Adrenal gland (tissue), 12 donors: ENCODE results near the gene ALG5. TPM values are rescaled to one million over a fixed set of nuclear protein-coding genes. Genes with fewer than 3 reads are reported as not detected.

Experiments used
- DNase-seq, 7 donors: peaks; one replicate each; pipeline ENCODE4 v3.0.0-alpha.2; 2019 to 2020
- H3K27ac ChIP-seq, 5 donors: fragments of 200-600 bp; sonication (generic) in 4 of 5; 1 replicate in 3 of 5; 2 replicates in 2 of 5; pipeline versions ENCODE4 v1.5.1 to v1.8.0; 2016 to 2020; ENCODE audit warnings: mild to moderate bottlenecking in 1 of 5
- H3K27me3 ChIP-seq: fragments of 200-600 bp; 2 replicates; pipeline ENCODE4 v1.8.0; 2021
- H3K36me3 ChIP-seq, 2 donors: fragments of 200-600 bp; replicated peaks in 1 of 2; 1 replicate in 1 of 2; 2 replicates in 1 of 2; pipeline versions ENCODE4 v1.5.1 to v1.8.0; 2018 to 2022
- H3K4me1 ChIP-seq, 2 donors: fragments of 200-600 bp; replicated peaks in 1 of 2; 1 replicate in 1 of 2; 2 replicates in 1 of 2; pipeline versions ENCODE4 v1.5.1 to v1.8.0; 2018 to 2021
- H3K4me3 ChIP-seq, 4 donors: fragments of 200-600 bp; sonication (generic) in 3 of 4; one replicate each; pipeline ENCODE4 v1.5.1; 2016 to 2018
- H3K9me3 ChIP-seq, 3 donors: fragments of 200-600 bp; sonication (generic) in 1 of 3; replicated peaks in 1 of 3; 1 replicate in 2 of 3; 2 replicates in 1 of 3; pipeline versions ENCODE4 v1.5.1 to v1.8.0; 2016 to 2021
- POLR2A ChIP-seq, 2 donors: fragments of 450-650 bp; IDR thresholded peaks; one replicate each; pipeline ENCODE4 v1.6.1; 2017; ENCODE audit warnings: antibody characterized with exemption in 2 of 2, mild to moderate bottlenecking in 2 of 2, moderate library complexity in 1 of 2
- WGBS, 4 donors: extraction: QIAGEN DNeasy Blood & Tissue Kit in 2 of 4; methylation state at CpG; one replicate each; pipeline versions ENCODE4 v1.1.5 to v1.1.7; 2013 to 2017; 5-methylcytosine and 5-hydroxymethylcytosine counted together
- intact Hi-C, 2 donors: fragments of 100-400 bp; cut with DNase I; formaldehyde crosslinking; loops; one replicate each; pipeline versions ENCODE4 v1.14.1 to v1.15.0; 2022 to 2023
- polyA plus RNA-seq, 3 donors: library from polyadenylated mRNA; stranded (reverse); fragments of 200-250 nt in 2 of 3; fragments of 350-450 nt in 1 of 3; fragmentation: Illumina TruSeq in 1 of 3; extraction: RNeasy Lipid Tissue Mini Kit (QIAGEN cat#74804) in 1 of 3; gene quantifications; one replicate each; pipeline ENCODE4 v1.2.3, GENCODE V29; 2013 to 2014
- total RNA-seq, 9 donors: library from RNA; depleted of rRNA in 4 of 9; stranded (reverse); fragments of >200 nt in 4 of 9; fragments of 120-200 nt in 1 of 9; fragmentation: NEBNext Ultra II Directional in 1 of 9; extraction: Animal tissue kit (Norgen Biotek cat#: 25700) in 1 of 9; gene quantifications; one replicate each; pipeline versions ENCODE4 v1.1.0 to v1.2.4, GENCODE V29; 2013 to 2023
- TF ChIP-seq, protein P1 (sequence below), 6 experiments: fragments of 450-650 bp in 4 of 6; fragments of 200-600 bp in 2 of 6; sonication (generic) in 1 of 6; IDR thresholded peaks; 1 replicate in 5 of 6; 2 replicates in 1 of 6; pipeline versions ENCODE4 v1.5.1 to v1.8.0; 2016 to 2021; ENCODE audit warnings: antibody characterized with exemption in 6 of 6, mild to moderate bottlenecking in 2 of 6, moderate library complexity in 1 of 6
- donor health status: healthy with polysubstance abuse.
- donor health status: Bipolar disorder and iron deficiency.
- donor health status: DM: yes; HTN: yes; CAD: no.
- donor health status: DM: no; HTN: no; CAD: no.
- donor health status: DM: no; HTN: no; CAD: no.
- donor health status: DM: yes; HTN: yes; CAD: no.

Gene ALG5
- total and polyA plus RNA-seq, 12 donors, result 28.2 to 76.7 (median 41.2) TPM

DNA sequence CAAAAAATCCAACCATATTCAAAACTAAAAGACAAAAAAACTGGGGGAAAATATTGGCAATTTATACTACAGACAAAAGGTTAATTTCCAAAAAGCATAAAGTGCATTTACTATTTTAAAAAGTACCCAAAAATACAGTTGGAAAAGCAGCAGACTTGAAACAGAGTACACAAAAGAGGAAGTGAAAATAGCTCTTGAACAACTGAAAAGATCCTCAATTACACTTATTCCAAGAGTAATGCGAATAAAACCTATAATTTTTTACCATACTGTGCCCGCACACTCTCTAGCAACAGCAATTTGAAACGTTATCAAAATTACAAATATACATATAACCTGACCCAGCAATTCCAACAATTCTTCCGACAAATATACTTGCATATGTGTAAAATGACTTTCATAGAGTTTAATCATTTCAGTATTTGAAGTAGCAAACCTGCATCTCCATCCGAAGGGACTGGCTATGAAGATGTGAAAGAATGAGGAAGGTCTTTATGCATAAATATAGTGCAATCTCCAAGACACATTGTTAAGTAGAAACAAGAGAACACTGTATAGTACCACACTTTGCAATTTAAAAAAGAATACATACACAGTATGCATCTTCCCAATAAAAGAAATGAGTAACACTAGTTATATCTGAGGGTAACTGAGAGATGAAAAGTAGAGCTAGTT is 25.4 kb downstream of the ALG5 start:
- H3K36me3 ChIP-seq, result peaks cover 0 to 16% of the 10 kb centered on the region in 2 donors
- intact Hi-C loops, result loop anchor here in 1 of 2 donors (10.0 kb wide), 1 partner anchor 119 kb away; no protein-coding TSS in a partner anchor
- H3K27ac ChIP-seq, result no peak overlapping the region
- no peak for DNase-seq
- H3K27me3 ChIP-seq, result no peaks in the 10 kb centered on the region
- no peak overlapping the region for H3K4me3 ChIP-seq
- no peaks in the 10 kb centered on the region for H3K4me1 ChIP-seq
- no peak for TF ChIP-seq POLR2A (IDR thresholded peaks at IDR 0.05)
- TF ChIP-seq, protein P1, sequence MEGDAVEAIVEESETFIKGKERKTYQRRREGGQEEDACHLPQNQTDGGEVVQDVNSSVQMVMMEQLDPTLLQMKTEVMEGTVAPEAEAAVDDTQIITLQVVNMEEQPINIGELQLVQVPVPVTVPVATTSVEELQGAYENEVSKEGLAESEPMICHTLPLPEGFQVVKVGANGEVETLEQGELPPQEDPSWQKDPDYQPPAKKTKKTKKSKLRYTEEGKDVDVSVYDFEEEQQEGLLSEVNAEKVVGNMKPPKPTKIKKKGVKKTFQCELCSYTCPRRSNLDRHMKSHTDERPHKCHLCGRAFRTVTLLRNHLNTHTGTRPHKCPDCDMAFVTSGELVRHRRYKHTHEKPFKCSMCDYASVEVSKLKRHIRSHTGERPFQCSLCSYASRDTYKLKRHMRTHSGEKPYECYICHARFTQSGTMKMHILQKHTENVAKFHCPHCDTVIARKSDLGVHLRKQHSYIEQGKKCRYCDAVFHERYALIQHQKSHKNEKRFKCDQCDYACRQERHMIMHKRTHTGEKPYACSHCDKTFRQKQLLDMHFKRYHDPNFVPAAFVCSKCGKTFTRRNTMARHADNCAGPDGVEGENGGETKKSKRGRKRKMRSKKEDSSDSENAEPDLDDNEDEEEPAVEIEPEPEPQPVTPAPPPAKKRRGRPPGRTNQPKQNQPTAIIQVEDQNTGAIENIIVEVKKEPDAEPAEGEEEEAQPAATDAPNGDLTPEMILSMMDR (IDR thresholded peaks at IDR 0.05), result no peak
- WGBS, 4 donors, result 87 to 91% (median 90%) methylated on average over 5 of the region's 5 CpGs
- H3K9me3 ChIP-seq, result no peaks in the 10 kb centered on the region

GRCh38 chr13:36973009-36973408 is 26.1 kb downstream of the ALG5 start:
- H3K9me3 ChIP-seq, result no peaks in the 10 kb centered on the region
- 93 to 100% (median 96%) methylated on average over 1 of the region's 1 CpG for WGBS, 4 donors
- no peaks in the 10 kb centered on the region for H3K27me3 ChIP-seq
- intact Hi-C loops, result loop anchor here in 1 of 2 donors (10.0 kb wide), 1 partner anchor 118 kb away; no protein-coding TSS in a partner anchor
- TF ChIP-seq POLR2A (IDR thresholded peaks at IDR 0.05), result no peak
- TF ChIP-seq, protein P1 (IDR thresholded peaks at IDR 0.05), result no peak
- DNase-seq, result no peak
- peaks cover 0 to 18% of the 10 kb centered on the region in 2 donors for H3K36me3 ChIP-seq
- no peak overlapping the region for H3K27ac ChIP-seq
- no peaks in the 10 kb centered on the region for H3K4me1 ChIP-seq
- no peak overlapping the region for H3K4me3 ChIP-seq

DNA sequence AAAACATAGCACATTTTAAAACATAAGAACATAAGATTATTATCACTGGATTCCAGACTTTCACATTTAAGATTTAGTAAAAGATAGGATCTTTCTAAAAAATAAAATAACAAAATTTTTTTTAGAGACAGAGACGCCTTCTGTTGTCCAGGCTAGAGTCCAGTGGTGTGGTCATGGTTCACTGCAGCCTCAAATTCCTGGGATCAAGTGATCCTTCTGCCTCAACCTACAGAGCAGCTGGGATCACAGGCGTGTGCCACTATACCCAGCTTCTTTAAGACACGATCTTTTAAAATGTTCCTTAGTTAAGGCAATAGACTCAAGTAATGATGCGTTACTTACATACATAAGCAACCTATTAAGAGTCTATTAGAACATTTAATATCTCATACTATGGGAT is 32.7 kb downstream of the ALG5 start:
- 91 to 97% (median 95%) methylated on average over 4 of the region's 4 CpGs for WGBS, 4 donors

DNA sequence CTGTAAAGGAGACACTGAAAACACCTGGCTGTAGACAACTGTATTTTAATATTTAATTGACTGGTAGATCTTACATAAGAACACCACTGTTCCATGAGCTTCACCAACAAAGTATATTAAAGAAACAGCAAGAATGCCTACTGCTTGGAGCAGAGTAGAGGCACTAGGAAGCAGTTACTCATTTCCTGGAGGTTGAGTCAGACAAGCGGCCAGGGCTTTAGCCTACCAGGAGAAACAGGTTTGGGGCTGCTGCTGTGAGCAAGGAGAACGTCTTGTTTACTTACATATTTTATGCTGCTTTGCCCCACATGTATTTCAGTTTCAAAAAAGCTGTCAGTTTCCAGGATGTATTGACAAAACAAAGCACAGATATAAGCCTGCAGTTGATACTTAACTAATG is 33.4 kb downstream of the ALG5 start:
- H3K4me1 ChIP-seq, result no peaks in the 10 kb centered on the region
- peaks cover 0 to 25% of the 10 kb centered on the region in 2 donors for H3K36me3 ChIP-seq
- no peaks in the 10 kb centered on the region for H3K9me3 ChIP-seq
- DNase-seq, result no peak
- H3K4me3 ChIP-seq, result no peak overlapping the region
- WGBS, 4 donors, result 75 to 91% (median 85%) methylated on average over 2 of the region's 2 CpGs
- no peak for TF ChIP-seq POLR2A (IDR thresholded peaks at IDR 0.05)
- TF ChIP-seq, protein P1 (IDR thresholded peaks at IDR 0.05), result no peak
- no peaks in the 10 kb centered on the region for H3K27me3 ChIP-seq
- intact Hi-C loops, result no loop called here
- no peak overlapping the region for H3K27ac ChIP-seq

More for the DNA sequence above, 32.7 kb downstream of the ALG5 start:
- Histone ChIP-seq H3K36me3 (peaks cover 0 to 31% of the 10 kb centered on the region in 2 donors), H3K4me1 (no peaks in the 10 kb centered on the region), H3K4me3 (no peak overlapping the region), H3K27me3 (no peaks in the 10 kb centered on the region), H3K27ac (no peak overlapping the region), H3K9me3 (no peaks in the 10 kb centered on the region)
- TF ChIP-seq, protein P1 (IDR thresholded peaks at IDR 0.05), result no peak
- TF ChIP-seq POLR2A (IDR thresholded peaks at IDR 0.05), result no peak
- intact Hi-C loops, result no loop called here
- DNase-seq, result no peak
